ENCODE results near the gene ANKRD33B. TPM values are rescaled to one million over a fixed set of nuclear protein-coding genes. Genes with fewer than 3 reads are reported as not detected.

The ANKRD33B gene
- total and polyA plus RNA-seq, 7 donors, result 1.4 to 32.7 (median 7.8) TPM

DNA sequence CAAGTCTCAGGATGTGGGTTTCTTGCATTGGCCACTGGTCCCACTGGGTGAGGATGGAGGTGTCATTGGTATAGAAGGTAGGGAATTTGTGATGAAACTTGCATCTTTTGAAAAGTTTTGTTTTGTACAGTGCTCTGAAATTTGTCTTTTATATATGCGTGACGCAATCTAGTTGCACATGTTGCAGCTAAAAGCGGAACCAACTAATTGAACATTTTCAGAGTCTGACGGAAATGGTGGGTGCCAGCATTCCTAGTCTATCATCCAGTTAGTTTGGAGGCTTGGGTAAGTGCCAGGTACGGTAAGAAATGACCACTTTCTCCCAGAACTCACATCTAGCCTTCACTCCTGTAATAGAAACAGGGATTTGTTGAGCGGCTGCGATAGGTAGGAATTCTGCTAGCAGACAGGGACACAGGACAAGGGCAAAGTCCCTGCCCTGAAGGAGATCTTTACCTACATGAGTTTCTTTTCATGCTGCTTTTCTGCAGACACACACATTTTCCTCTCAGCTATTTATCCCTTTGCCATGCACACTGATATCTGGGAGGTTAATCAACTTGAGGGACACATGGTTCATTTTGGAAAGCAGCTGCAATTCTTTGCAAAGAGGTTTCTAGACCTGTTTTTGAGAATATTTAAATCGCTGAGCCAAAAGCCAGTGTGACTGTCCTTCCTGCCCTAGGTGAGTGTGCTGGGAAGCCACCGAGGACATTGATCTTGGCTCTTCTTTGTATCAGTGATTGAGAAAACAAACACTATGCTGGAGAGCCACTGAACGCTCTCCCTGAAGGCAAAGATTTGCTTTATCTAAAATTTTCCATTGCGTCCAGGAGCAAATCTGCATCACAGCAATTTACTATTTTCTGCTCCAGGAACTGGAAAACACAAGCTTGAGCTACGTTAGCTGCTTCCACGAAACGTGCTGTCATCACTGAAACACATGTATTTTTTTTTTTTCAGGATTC, 107.5 kb downstream of the ANKRD33B start:
- H3K4me3 ChIP-seq, result no peak overlapping the region
- no peaks in the 10 kb centered on the region for H3K36me3 ChIP-seq (ENCODE audit: insufficient read depth in 1 of 2, low read depth in 1 of 2)
- no peak for DNase-seq
- peaks cover 12% of the 10 kb centered on the region for H3K4me1 ChIP-seq
- no peak for ATAC-seq
- H3K27me3 ChIP-seq (ENCODE audit: insufficient read depth in 3 of 3, low read length in 2 of 3), result no peaks in the 10 kb centered on the region
- WGBS, 3 donors, result 52 to 73% (median 57%) methylated on average over 14 of the region's 14 CpGs
- no peak overlapping the region for H3K27ac ChIP-seq
- intact Hi-C loops (cut with DNase I), result no loop called here
- H3K9me3 ChIP-seq, result no peaks in the 10 kb centered on the region
- TF ChIP-seq, protein P1, sequence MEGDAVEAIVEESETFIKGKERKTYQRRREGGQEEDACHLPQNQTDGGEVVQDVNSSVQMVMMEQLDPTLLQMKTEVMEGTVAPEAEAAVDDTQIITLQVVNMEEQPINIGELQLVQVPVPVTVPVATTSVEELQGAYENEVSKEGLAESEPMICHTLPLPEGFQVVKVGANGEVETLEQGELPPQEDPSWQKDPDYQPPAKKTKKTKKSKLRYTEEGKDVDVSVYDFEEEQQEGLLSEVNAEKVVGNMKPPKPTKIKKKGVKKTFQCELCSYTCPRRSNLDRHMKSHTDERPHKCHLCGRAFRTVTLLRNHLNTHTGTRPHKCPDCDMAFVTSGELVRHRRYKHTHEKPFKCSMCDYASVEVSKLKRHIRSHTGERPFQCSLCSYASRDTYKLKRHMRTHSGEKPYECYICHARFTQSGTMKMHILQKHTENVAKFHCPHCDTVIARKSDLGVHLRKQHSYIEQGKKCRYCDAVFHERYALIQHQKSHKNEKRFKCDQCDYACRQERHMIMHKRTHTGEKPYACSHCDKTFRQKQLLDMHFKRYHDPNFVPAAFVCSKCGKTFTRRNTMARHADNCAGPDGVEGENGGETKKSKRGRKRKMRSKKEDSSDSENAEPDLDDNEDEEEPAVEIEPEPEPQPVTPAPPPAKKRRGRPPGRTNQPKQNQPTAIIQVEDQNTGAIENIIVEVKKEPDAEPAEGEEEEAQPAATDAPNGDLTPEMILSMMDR (IDR thresholded peaks at IDR 0.05), result no peak

GRCh38 chr5:10672146-10673016, 108.5 kb downstream of the ANKRD33B start:
- ATAC-seq (no peak), DNase-seq (no peak)
- intact Hi-C loops (cut with DNase I), result no loop called here
- Histone ChIP-seq H3K27me3 (ENCODE audit: insufficient read depth in 3 of 3, low read length in 2 of 3) (no peaks in the 10 kb centered on the region), H3K27ac (no peak overlapping the region), H3K4me1 (peaks cover 3% of the 10 kb centered on the region), H3K9me3 (no peaks in the 10 kb centered on the region), H3K36me3 (ENCODE audit: insufficient read depth in 1 of 2, low read depth in 1 of 2) (no peaks in the 10 kb centered on the region), H3K4me3 (no peak overlapping the region)
- 88 to 91% (median 89%) methylated on average over 7 of the region's 7 CpGs for WGBS, 3 donors
- TF ChIP-seq, protein P1 (IDR thresholded peaks at IDR 0.05), result no peak

GRCh38 chr5:10673017-10673389, 109.1 kb downstream of the ANKRD33B start:
- no peak overlapping the region for H3K4me3 ChIP-seq
- no peaks in the 10 kb centered on the region for H3K9me3 ChIP-seq
- WGBS, 3 donors, result 77 to 83% (median 82%) methylated on average over 8 of the region's 8 CpGs
- no peaks in the 10 kb centered on the region for H3K27me3 ChIP-seq (ENCODE audit: insufficient read depth in 3 of 3, low read length in 2 of 3)
- no peaks in the 10 kb centered on the region for H3K36me3 ChIP-seq (ENCODE audit: insufficient read depth in 1 of 2, low read depth in 1 of 2)
- intact Hi-C loops (cut with DNase I), result no loop called here
- TF ChIP-seq, protein P1 (IDR thresholded peaks at IDR 0.05), result no peak
- no peak overlapping the region for H3K27ac ChIP-seq
- H3K4me1 ChIP-seq, result no peaks in the 10 kb centered on the region
- ATAC-seq (no peak), DNase-seq (no peak)

DNA sequence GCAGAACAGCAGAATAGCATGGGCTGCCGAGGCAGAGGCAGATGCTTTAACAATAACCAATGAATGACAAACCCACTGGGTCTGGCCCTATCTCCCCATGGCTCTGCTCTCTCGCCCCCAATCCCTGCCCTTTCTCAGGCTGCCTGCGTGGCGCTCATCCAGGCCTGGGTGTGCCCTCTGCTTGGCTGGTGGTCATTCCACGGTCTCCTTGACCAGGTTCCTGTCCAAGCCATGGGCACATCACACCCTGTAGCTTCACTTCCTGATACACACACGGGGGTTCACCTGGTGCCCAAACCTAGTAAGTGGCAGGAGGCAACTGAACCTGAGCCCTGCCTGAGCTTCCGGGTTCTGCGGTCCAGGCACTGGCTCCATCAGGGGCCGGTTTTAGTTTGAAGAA, 109.5 kb downstream of the ANKRD33B start:
- TF ChIP-seq, protein P1 (IDR thresholded peaks at IDR 0.05), result no peak
- no peak for ATAC-seq
- Histone ChIP-seq H3K36me3 (ENCODE audit: insufficient read depth in 1 of 2, low read depth in 1 of 2) (no peaks in the 10 kb centered on the region), H3K4me3 (no peak overlapping the region), H3K9me3 (no peaks in the 10 kb centered on the region), H3K4me1 (no peaks in the 10 kb centered on the region), H3K27ac (no peak overlapping the region), H3K27me3 (ENCODE audit: insufficient read depth in 3 of 3, low read length in 2 of 3) (no peaks in the 10 kb centered on the region)
- WGBS, 3 donors, result 64 to 76% (median 73%) methylated on average over 9 of the region's 9 CpGs
- DNase-seq, result no peak
- intact Hi-C loops (cut with DNase I), result no loop called here

All from psoas muscle (tissue), 8 donors.